Mesenchymal stem cell (in vitro differentiated cells and primary cell): ENCODE data around the gene TNFAIP8.
A peak's percentile ranks its signal among the peaks of the same experiment; 100 is the strongest.

ENCODE experiments used
- DNase-seq: peaks from one replicate; pipeline ENCODE4 v3.0.0-alpha.2; 2013
- H2AFZ ChIP-seq: one replicate; pipeline ENCODE4 v1.6.1; 2013; ENCODE audit warnings: low read depth, mild to moderate bottlenecking, control low read depth, inconsistent platforms, low read length, moderate library complexity
- H2AK5ac ChIP-seq: 2 replicates; pipeline ENCODE4 v1.6.1; 2013; ENCODE audit warnings: low read length, moderate library complexity, mild to moderate bottlenecking, inconsistent platforms; ENCODE audit not compliant: severe bottlenecking
- H2BK120ac ChIP-seq: one replicate; pipeline ENCODE4 v1.6.1; 2013; ENCODE audit warnings: low read depth, mild to moderate bottlenecking, inconsistent platforms, low read length, moderate library complexity
- H2BK12ac ChIP-seq, 2 experiments: one replicate each; pipeline ENCODE4 v1.6.1; 2013; ENCODE audit warnings: inconsistent platforms in 2 of 2, low read length in 2 of 2, mild to moderate bottlenecking in 2 of 2, moderate library complexity in 2 of 2, control low read depth in 1 of 2
- H2BK15ac ChIP-seq: one replicate; pipeline ENCODE4 v1.6.1; 2013; ENCODE audit warnings: mild to moderate bottlenecking, low read depth, inconsistent platforms; ENCODE audit not compliant: poor library complexity, severe bottlenecking
- H2BK5ac ChIP-seq: 2 replicates; pipeline ENCODE4 v1.6.1; 2013; ENCODE audit warnings: low read depth, mild to moderate bottlenecking, low read length, control low read depth, inconsistent platforms; ENCODE audit not compliant: poor library complexity, severe bottlenecking
- H3K14ac ChIP-seq, 2 experiments: one replicate each; pipeline ENCODE4 v1.6.1; 2013; ENCODE audit warnings: inconsistent platforms in 2 of 2, low read length in 2 of 2, control low read depth in 1 of 2, mild to moderate bottlenecking in 1 of 2, moderate library complexity in 1 of 2
- H3K18ac ChIP-seq, 2 experiments: one replicate each; pipeline ENCODE4 v1.6.1; 2013; ENCODE audit warnings: inconsistent platforms in 2 of 2, low read length in 2 of 2, control low read depth in 1 of 2, low read depth in 1 of 2, mild to moderate bottlenecking in 1 of 2
- H3K23ac ChIP-seq, 2 experiments: one replicate each; pipeline ENCODE4 v1.6.1; 2013; ENCODE audit warnings: inconsistent platforms in 2 of 2, low read length in 2 of 2, mild to moderate bottlenecking in 2 of 2, moderate library complexity in 2 of 2, control low read depth in 1 of 2
- H3K27ac ChIP-seq: 2 replicates; pipeline ENCODE4 v1.5.1; 2013; ENCODE audit warnings: mild to moderate bottlenecking, moderate library complexity, low read length, control low read depth, inconsistent platforms; ENCODE audit not compliant: poor library complexity, severe bottlenecking
- H3K27me3 ChIP-seq, 2 experiments: 2 replicates each; pipeline versions ENCODE4 v1.6.1 to v1.7.0; 2013; ENCODE audit warnings: low read length in 2 of 2, mild to moderate bottlenecking in 2 of 2, moderate library complexity in 2 of 2, control low read depth in 1 of 2, inconsistent platforms in 1 of 2; ENCODE audit not compliant: control insufficient read depth in 1 of 2, insufficient read depth in 1 of 2
- H3K36me3 ChIP-seq, 2 experiments: 2 replicates each; pipeline versions ENCODE4 v1.6.1 to v1.7.0; 2013; ENCODE audit warnings: low read length in 2 of 2, control low read depth in 1 of 2, inconsistent platforms in 1 of 2, low read depth in 1 of 2, mild to moderate bottlenecking in 1 of 2; ENCODE audit not compliant: insufficient read depth in 2 of 2, control insufficient read depth in 1 of 2
- H3K4ac ChIP-seq, 2 experiments: one replicate each; pipeline ENCODE4 v1.6.1; 2013; ENCODE audit warnings: inconsistent platforms in 2 of 2, low read length in 2 of 2, mild to moderate bottlenecking in 2 of 2, moderate library complexity in 2 of 2, control low read depth in 1 of 2, low read depth in 1 of 2
- H3K4me1 ChIP-seq: 2 replicates; pipeline ENCODE4 v1.6.1; 2013; ENCODE audit warnings: low read depth, low read length, control low read depth; ENCODE audit not compliant: control insufficient read depth, insufficient read depth
- H3K4me2 ChIP-seq: 2 replicates; pipeline ENCODE4 v1.6.1; 2013; ENCODE audit warnings: low read length, mild to moderate bottlenecking, inconsistent platforms; ENCODE audit not compliant: poor library complexity, severe bottlenecking
- H3K4me3 ChIP-seq, 2 experiments: 2 replicates each; pipeline versions ENCODE4 v1.5.1 to v1.7.0; 2013; ENCODE audit warnings: low read length in 2 of 2, mild to moderate bottlenecking in 2 of 2, control low read depth in 1 of 2, low read depth in 1 of 2; ENCODE audit not compliant: insufficient read depth in 1 of 2
- H3K79me1 ChIP-seq: replicated peaks from 2 replicates; pipeline ENCODE4 v1.6.1; 2013; ENCODE audit warnings: mild to moderate bottlenecking, control low read depth, low read length, inconsistent platforms; ENCODE audit not compliant: poor library complexity, severe bottlenecking
- H3K9ac ChIP-seq: 2 replicates; pipeline ENCODE4 v1.7.0; 2013; ENCODE audit warnings: mild to moderate bottlenecking, low read length, moderate library complexity
- H3K9me3 ChIP-seq: 2 replicates; pipeline ENCODE4 v1.7.0; 2013; ENCODE audit warnings: mild to moderate bottlenecking, low read length; ENCODE audit not compliant: control insufficient read depth
- H4K8ac ChIP-seq: one replicate; pipeline ENCODE4 v1.6.1; 2013; ENCODE audit warnings: inconsistent platforms, mild to moderate bottlenecking, low read length, moderate library complexity
- H4K91ac ChIP-seq: one replicate; pipeline ENCODE4 v1.6.1; 2013; ENCODE audit warnings: mild to moderate bottlenecking, low read length, inconsistent platforms
- WGBS: methylation state at CpG from one replicate; pipeline ENCODE4 v1.1.7; 2013; ENCODE audit warnings: mixed read lengths; 5-methylcytosine and 5-hydroxymethylcytosine counted together

The TNFAIP8 gene

GRCh38 chr5:119312403-119312802, 43.4 kb upstream of the TNFAIP8 start:
- no peak overlapping the region for H2AK5ac ChIP-seq
- peaks cover 38% of the 10 kb centered on the region for H3K79me1 ChIP-seq
- WGBS: 80% methylated on average over 3 of the region's 5 CpGs
- no peak overlapping the region for H4K91ac ChIP-seq
- H3K27ac ChIP-seq: no peak overlapping the region
- no peaks in the 10 kb centered on the region for H3K27me3 ChIP-seq
- H3K4ac ChIP-seq: no peak overlapping the region
- H3K4me1 ChIP-seq: peaks cover 14% of the 10 kb centered on the region
- H2BK15ac ChIP-seq: no peak overlapping the region
- H3K18ac ChIP-seq: no peak overlapping the region
- no peak overlapping the region for H2AFZ ChIP-seq
- no peak overlapping the region for H3K14ac ChIP-seq
- H2BK12ac ChIP-seq: no peak overlapping the region
- no peak overlapping the region for H3K23ac ChIP-seq
- H2BK5ac ChIP-seq: no peak overlapping the region
- H3K9me3 ChIP-seq: no peaks in the 10 kb centered on the region
- no peak overlapping the region for H2BK120ac ChIP-seq
- DNase-seq: no peak
- H3K4me3 ChIP-seq: no peak overlapping the region
- no peak overlapping the region for H3K4me2 ChIP-seq
- no peak overlapping the region for H3K9ac ChIP-seq
- H4K8ac ChIP-seq: no peak overlapping the region
- H3K36me3 ChIP-seq: no peaks in the 10 kb centered on the region

GRCh38 chr5:119313197-119313596, 42.6 kb upstream of the TNFAIP8 start:
- H4K91ac ChIP-seq: no peak overlapping the region
- peak overlapping the region; percentile 80 for H2AK5ac ChIP-seq
- H4K8ac ChIP-seq: no peak overlapping the region
- H3K36me3 ChIP-seq: no peaks in the 10 kb centered on the region
- no peak overlapping the region for H3K4me3 ChIP-seq
- no CpG with 5 or more reads among the region's 1 CpG for WGBS
- H2BK15ac ChIP-seq: no peak overlapping the region
- no peak overlapping the region for H3K4me2 ChIP-seq
- no peak overlapping the region for H2AFZ ChIP-seq
- peaks cover 17% of the 10 kb centered on the region for H3K4me1 ChIP-seq
- no peak overlapping the region for H3K23ac ChIP-seq
- no peak overlapping the region for H3K18ac ChIP-seq
- H2BK120ac ChIP-seq: no peak overlapping the region
- DNase-seq: no peak
- H2BK5ac ChIP-seq: no peak overlapping the region
- no peaks in the 10 kb centered on the region for H3K9me3 ChIP-seq
- no peak overlapping the region for H3K27ac ChIP-seq
- no peak overlapping the region for H2BK12ac ChIP-seq
- peaks cover 39% of the 10 kb centered on the region for H3K79me1 ChIP-seq
- H3K4ac ChIP-seq: peak overlapping the region in 1 of 2 experiments; percentile 67
- H3K14ac ChIP-seq: no peak overlapping the region
- H3K9ac ChIP-seq: no peak overlapping the region
- H3K27me3 ChIP-seq: no peaks in the 10 kb centered on the region

- Histone ChIP-seq H3K27me3 (no peaks in the 10 kb centered on the region), H3K27ac (no peak overlapping the region), H4K8ac (no peak overlapping the region), H3K9ac (no peak overlapping the region), H3K4ac (no peak overlapping the region), H2BK12ac (no peak overlapping the region), H3K18ac (no peak overlapping the region), H3K4me1 (peaks cover 15% of the 10 kb centered on the region), H3K9me3 (no peaks in the 10 kb centered on the region), H3K79me1 (peaks cover 39% of the 10 kb centered on the region), H4K91ac (no peak overlapping the region), H3K23ac (no peak overlapping the region), H2BK5ac (no peak overlapping the region), H2BK15ac (no peak overlapping the region), H3K4me3 (no peak overlapping the region), H3K14ac (no peak overlapping the region), H2AK5ac (no peak overlapping the region), H3K36me3 (no peaks in the 10 kb centered on the region), H2AFZ (no peak overlapping the region), H3K4me2 (no peak overlapping the region), H2BK120ac (no peak overlapping the region)
- DNase-seq: no peak
- 63% methylated on average over 4 of the region's 5 CpGs for WGBS
Observed at GRCh38 chr5:119313658-119314605, 41.9 kb upstream of the TNFAIP8 start.

- Histone ChIP-seq H3K79me1 (peaks cover 32% of the 10 kb centered on the region), H2BK120ac (no peak overlapping the region), H3K4me3 (no peak overlapping the region), H4K91ac (no peak overlapping the region), H2AK5ac (peak overlapping the region; percentile 4), H3K4me1 (peaks cover 11% of the 10 kb centered on the region), H3K27me3 (no peaks in the 10 kb centered on the region), H3K27ac (no peak overlapping the region), H2BK5ac (no peak overlapping the region), H3K4me2 (no peak overlapping the region), H3K9me3 (no peaks in the 10 kb centered on the region), H4K8ac (no peak overlapping the region), H3K18ac (no peak overlapping the region), H3K23ac (no peak overlapping the region), H2AFZ (no peak overlapping the region), H3K9ac (no peak overlapping the region), H2BK12ac (peak overlapping the region in 1 of 2 experiments; percentile 86), H2BK15ac (no peak overlapping the region), H3K14ac (no peak overlapping the region), H3K4ac (no peak overlapping the region), H3K36me3 (no peaks in the 10 kb centered on the region)
- 56% methylated on average over 2 of the region's 2 CpGs for WGBS
- no peak for DNase-seq
Observed at GRCh38 chr5:119315516-119315949, 40.3 kb upstream of the TNFAIP8 start.
